ENCODE measurements around the gene MTHFD1L. TPM values are rescaled to one million over a fixed set of nuclear protein-coding genes. Genes with fewer than 3 reads are reported as not detected.
"Not testable (repeated sequence)": the region's sequence is repeated elsewhere in the genome, so short reads cannot be mapped to it uniquely, and the experiment has no call there.

MTHFD1L gene
- polyA plus RNA-seq, 1 donor: 26.9 TPM

DNA sequence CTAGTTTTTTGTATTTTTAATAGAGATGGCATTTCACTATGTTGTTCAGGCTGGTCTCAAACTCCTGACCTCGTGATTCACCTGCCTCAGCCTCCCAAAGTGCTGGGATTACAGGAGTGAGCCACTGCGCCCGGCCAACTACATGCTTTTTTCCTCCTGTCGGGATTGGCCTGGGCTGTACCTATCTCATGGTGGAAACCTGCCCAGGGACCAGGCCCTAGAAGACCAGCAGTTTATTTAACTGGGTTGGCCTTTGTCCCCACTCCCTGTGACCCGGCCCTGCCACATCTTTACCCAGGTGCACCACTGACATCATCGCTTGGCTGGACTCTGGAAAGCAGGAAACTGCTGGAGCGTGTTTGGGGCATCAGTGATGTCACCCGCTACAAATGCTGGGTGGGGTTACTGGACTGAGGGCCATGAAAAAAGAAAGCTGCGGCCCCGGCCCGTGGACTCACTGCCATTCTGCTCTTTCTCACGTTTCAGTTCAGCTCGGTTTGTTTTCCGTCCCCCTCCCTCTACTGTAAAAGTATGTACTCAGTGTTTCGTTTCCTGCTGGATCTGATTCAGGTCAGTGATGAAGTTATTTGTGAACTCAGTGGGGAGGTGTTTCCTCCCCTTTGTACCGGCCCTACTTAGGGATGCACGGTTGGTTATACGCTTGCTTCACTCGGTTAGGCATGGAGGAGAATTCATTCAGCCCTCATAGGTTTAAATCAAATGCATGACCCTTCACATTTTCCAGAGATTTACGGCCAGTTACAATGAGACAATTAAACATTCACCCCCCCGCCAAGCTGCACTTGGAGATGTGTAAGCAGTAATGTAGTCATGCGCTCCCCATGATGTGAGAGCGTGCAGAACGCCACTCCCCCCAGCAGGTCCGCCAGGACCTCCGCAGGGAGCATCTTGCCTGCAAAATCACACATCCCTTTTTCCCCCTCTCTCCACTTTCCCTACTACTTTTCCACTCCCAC is 179.3 kb downstream of the MTHFD1L start:
- DNase-seq: peak; percentile 84

- not testable (repeated sequence) for DNase-seq
These were observed 180.2 kb downstream of the MTHFD1L start for GRCh38 chr6:151045511-151046222.

GRCh38 chr6:151051164-151051563 is 185.7 kb downstream of the MTHFD1L start:
- DNase-seq: no peak

- DNase-seq: no peak
These were observed 186.6 kb downstream of the MTHFD1L start for GRCh38 chr6:151052021-151052646.

- peak; percentile 75 for DNase-seq
These were observed 188.8 kb downstream of the MTHFD1L start for GRCh38 chr6:151054306-151054705.

GRCh38 chr6:151056230-151056907 is 190.9 kb downstream of the MTHFD1L start:
- DNase-seq: no peak

DNA sequence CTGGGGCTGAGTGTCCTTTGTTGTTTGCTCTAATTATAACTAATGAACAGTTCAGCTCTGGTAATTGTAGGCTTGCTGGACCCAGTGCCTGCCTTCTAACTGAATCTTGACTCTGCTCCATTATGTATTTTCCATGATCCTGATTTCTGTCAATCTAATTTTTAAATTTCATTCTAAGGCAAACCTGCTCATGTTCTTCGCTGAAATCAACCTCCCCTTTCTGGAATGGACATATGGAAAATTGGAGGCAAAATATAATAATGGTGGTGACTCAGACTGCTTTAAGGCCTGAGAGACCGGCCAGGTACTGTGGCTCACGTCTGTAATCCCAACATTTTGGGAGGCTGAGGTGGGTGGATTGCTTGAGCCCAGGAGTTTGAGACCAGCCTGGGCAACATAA is 191.6 kb downstream of the MTHFD1L start:
- peak; percentile 51 for DNase-seq

- no peak for DNase-seq
These were observed 192.7 kb downstream of the MTHFD1L start for GRCh38 chr6:151058021-151058733.

- DNase-seq: no peak
These were observed 194.2 kb downstream of the MTHFD1L start for GRCh38 chr6:151059612-151060095.

GRCh38 chr6:151060096-151060765 is 194.7 kb downstream of the MTHFD1L start:
- no peak for DNase-seq

DNA sequence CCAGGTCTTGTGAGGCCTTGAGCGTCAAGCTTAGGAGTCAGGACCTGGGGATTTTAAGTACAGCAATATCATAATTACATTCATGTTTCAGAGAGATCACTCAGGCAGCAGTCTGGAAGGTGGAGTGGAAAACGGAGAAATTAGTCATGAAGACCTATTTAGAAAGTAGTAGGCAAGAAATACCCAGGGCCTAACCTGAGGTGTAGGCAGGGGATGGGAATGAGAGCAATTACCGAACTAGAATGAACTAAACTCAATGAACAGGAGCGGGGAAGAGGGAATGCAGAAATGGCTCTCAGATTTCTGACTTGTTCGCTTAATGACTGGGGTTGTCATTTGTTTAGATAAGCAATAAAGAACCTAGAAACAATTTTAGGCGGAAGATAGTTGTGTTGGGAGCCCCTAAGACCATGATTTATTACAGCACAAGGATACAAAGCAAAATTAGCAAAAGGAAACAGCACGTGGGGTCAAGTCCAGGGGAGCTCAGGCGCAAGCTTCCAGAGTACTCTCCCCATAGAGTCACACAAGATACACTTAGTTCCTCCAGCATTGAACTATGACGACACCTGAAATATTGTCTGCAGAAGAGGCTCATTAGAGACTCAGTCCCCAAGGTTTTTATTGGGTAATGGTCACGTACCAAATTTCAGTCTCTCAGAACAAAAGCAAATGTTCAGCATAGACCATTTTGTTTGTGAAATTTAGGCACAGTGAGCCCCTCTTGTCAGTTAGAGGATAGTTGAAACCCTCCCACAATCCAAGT is 195.4 kb downstream of the MTHFD1L start:
- no peak for DNase-seq

DNA sequence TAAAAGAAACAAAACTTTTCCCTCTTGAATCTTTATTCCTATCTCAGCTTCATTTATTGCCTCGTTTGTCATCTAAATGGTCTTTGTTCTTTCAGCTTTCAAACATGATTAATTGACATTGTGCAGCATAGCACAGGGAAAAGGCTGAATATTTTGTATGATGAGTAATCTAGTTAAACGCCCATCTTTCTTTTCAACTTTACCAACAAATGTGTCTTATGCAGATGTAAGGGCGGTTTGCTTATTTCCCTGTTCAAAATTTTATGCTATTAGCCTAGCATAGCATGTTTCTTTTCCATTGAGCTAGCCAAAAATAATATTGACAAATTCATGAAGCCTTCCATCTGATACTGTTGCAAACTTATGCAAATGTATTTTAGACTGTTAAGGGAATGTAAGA is 197.8 kb downstream of the MTHFD1L start:
- peak; percentile 52 for DNase-seq

- DNase-seq: peak; percentile 48
These were observed 198.5 kb downstream of the MTHFD1L start for GRCh38 chr6:151063842-151064647.

GRCh38 chr6:151065027-151065815 is 199.7 kb downstream of the MTHFD1L start:
- DNase-seq: no peak

GRCh38 chr6:151067684-151068596 is 202.4 kb downstream of the MTHFD1L start:
- peak; percentile 41 for DNase-seq

DNA sequence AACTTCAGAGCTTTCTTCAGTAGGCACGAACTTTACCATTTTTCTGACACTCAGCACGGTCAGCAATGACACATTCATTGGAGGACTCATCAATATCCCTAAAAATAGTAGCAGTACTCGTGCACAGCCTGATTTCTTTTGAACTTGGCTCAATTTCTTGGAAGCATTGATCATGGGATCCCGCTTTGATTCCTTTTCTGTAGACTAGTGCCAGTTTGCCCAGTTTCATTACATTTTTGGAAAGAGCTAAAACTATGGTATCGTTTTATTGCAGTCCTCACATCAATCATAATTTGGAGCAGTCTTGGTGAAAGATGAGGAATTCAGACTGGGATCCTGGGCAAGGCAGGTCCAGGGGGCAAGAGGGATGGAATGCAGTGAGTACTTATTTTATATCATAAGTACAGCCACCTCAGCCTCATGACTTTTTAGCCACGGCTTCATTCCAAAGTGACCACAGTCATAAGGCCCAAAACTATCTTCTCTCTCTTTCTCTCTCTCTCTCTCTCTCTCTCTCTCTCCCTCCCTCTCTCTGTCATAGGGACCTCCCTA is 203.3 kb downstream of the MTHFD1L start:
- DNase-seq: no peak

DNA sequence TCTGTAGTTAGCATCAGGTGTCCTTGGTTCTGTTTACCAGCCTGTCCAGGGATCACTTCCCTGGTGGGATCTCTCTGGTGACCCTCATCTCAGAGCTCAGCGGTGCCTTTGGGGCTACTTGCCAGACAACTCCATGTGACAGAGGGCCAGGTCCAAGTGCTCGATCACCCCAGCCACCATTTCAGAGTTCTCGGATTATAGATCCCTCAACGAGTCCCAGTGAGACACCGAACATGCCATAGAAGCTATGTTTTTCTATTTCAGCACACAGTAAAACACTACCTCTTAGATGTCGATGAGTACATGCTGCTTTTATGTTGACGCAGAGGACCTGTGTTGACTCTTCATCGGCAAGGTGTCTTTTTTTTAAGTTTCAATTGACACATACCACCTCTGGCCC is 204.1 kb downstream of the MTHFD1L start:
- no peak for DNase-seq
